Mononuclear cell (primary cell): ENCODE data around the gene ITPR3. TPM values are rescaled to one million over a fixed set of nuclear protein-coding genes. Genes with fewer than 3 reads are reported as not detected.
"Not testable (repeated sequence)": the region's sequence is repeated elsewhere in the genome, so short reads cannot be mapped to it uniquely, and the experiment has no call there.

Experiments
- H3K27me3 ChIP-seq: 2 replicates; pipeline ENCODE4 v1.6.0; 2011; ENCODE audit warnings: low read length, control low read depth; ENCODE audit not compliant: insufficient read depth
- H3K4me1 ChIP-seq: 2 replicates; pipeline ENCODE4 v1.5.1; 2011; ENCODE audit warnings: mild to moderate bottlenecking, low read length, control low read depth; ENCODE audit not compliant: insufficient read depth
- H3K4me3 ChIP-seq: 2 replicates; pipeline ENCODE4 v1.5.1; 2011; ENCODE audit warnings: mild to moderate bottlenecking, low read length, moderate library complexity
- H3K9me3 ChIP-seq: 2 replicates; pipeline ENCODE4 v1.5.1; 2011; ENCODE audit warnings: low read depth, mild to moderate bottlenecking, control low read depth, low read length
- total RNA-seq: library from RNA; depleted of rRNA; stranded (reverse); fragments of >200 nt; gene quantifications from one replicate; pipeline ENCODE4 v1.2.3, GENCODE V29; 2012

ITPR3 gene
- total RNA-seq, 1 donor, result 13.6 TPM

- Histone ChIP-seq H3K4me1 (peaks cover 22% of the 10 kb centered on the region), H3K4me3 (no peak overlapping the region), H3K9me3 (no peaks in the 10 kb centered on the region), H3K27me3 (peaks cover 2% of the 10 kb centered on the region)
Measured at GRCh38 chr6:33616913-33617312, 4.2 kb upstream of the ITPR3 start.

- Histone ChIP-seq H3K9me3 (no peaks in the 10 kb centered on the region), H3K4me1 (peaks cover 34% of the 10 kb centered on the region), H3K4me3 (no peak overlapping the region), H3K27me3 (peaks cover 6% of the 10 kb centered on the region)
Measured at GRCh38 chr6:33619166-33619840, 1.8 kb upstream of the ITPR3 start.

- Histone ChIP-seq H3K27me3 (peaks cover 6% of the 10 kb centered on the region), H3K9me3 (no peaks in the 10 kb centered on the region), H3K4me3 (peak overlapping the region; percentile 65), H3K4me1 (peaks cover 34% of the 10 kb centered on the region)
Measured at GRCh38 chr6:33620158-33620855, 815 bp upstream of the ITPR3 start.

- Histone ChIP-seq H3K4me1 (peaks cover 34% of the 10 kb centered on the region), H3K27me3 (peaks cover 6% of the 10 kb centered on the region), H3K9me3 (no peaks in the 10 kb centered on the region), H3K4me3 (peak overlapping the region; percentile 65)
Measured at GRCh38 chr6:33621711-33622388, 728 bp downstream of the ITPR3 start.

GRCh38 chr6:33622456-33623431 is 1.6 kb downstream of the ITPR3 start:
- Histone ChIP-seq H3K9me3 (no peaks in the 10 kb centered on the region), H3K4me3 (no peak overlapping the region), H3K4me1 (peaks cover 34% of the 10 kb centered on the region), H3K27me3 (peaks cover 6% of the 10 kb centered on the region)

GRCh38 chr6:33623895-33624381 is 2.8 kb downstream of the ITPR3 start:
- peaks cover 40% of the 10 kb centered on the region for H3K4me1 ChIP-seq
- peaks cover 6% of the 10 kb centered on the region for H3K27me3 ChIP-seq
- H3K9me3 ChIP-seq, result no peaks in the 10 kb centered on the region
- no peak overlapping the region for H3K4me3 ChIP-seq

GRCh38 chr6:33624856-33625255 is 3.7 kb downstream of the ITPR3 start:
- Histone ChIP-seq H3K27me3 (peaks cover 6% of the 10 kb centered on the region), H3K9me3 (no peaks in the 10 kb centered on the region), H3K4me1 (peaks cover 31% of the 10 kb centered on the region), H3K4me3 (no peak overlapping the region)

- H3K27me3 ChIP-seq, result no peaks in the 10 kb centered on the region
- no peak overlapping the region for H3K4me3 ChIP-seq
- no peaks in the 10 kb centered on the region for H3K9me3 ChIP-seq
- peaks cover 16% of the 10 kb centered on the region for H3K4me1 ChIP-seq
Measured at GRCh38 chr6:33627876-33628275, 6.8 kb downstream of the ITPR3 start.

GRCh38 chr6:33628401-33628964 is 7.4 kb downstream of the ITPR3 start:
- H3K9me3 ChIP-seq, result no peaks in the 10 kb centered on the region
- peaks cover 18% of the 10 kb centered on the region for H3K4me1 ChIP-seq
- no peaks in the 10 kb centered on the region for H3K27me3 ChIP-seq
- H3K4me3 ChIP-seq, result no peak overlapping the region

GRCh38 chr6:33630014-33630413 is 8.9 kb downstream of the ITPR3 start:
- H3K4me3 ChIP-seq, result no peak overlapping the region
- peaks cover 8% of the 10 kb centered on the region for H3K27me3 ChIP-seq

GRCh38 chr6:33631521-33631920 is 10.4 kb downstream of the ITPR3 start:
- not testable (repeated sequence) for H3K9me3 ChIP-seq, H3K4me3 ChIP-seq, H3K27me3 ChIP-seq
- H3K4me1 ChIP-seq, result peaks cover 32% of the 10 kb centered on the region

More at GRCh38 chr6:33630014-33630413, 8.9 kb downstream of the ITPR3 start:
- peaks cover 32% of the 10 kb centered on the region for H3K4me1 ChIP-seq
- H3K9me3 ChIP-seq, result no peaks in the 10 kb centered on the region

GRCh38 chr6:33631971-33632557 is 10.9 kb downstream of the ITPR3 start:
- H3K4me1 ChIP-seq, result peaks cover 32% of the 10 kb centered on the region

GRCh38 chr6:33632558-33633039 is 11.5 kb downstream of the ITPR3 start:
- peaks cover 8% of the 10 kb centered on the region for H3K27me3 ChIP-seq
- no peaks in the 10 kb centered on the region for H3K9me3 ChIP-seq
- no peak overlapping the region for H3K4me3 ChIP-seq
- H3K4me1 ChIP-seq, result peaks cover 32% of the 10 kb centered on the region

More at GRCh38 chr6:33631971-33632557, 10.9 kb downstream of the ITPR3 start:
- Histone ChIP-seq H3K27me3 (peaks cover 8% of the 10 kb centered on the region), H3K4me3 (no peak overlapping the region), H3K9me3 (no peaks in the 10 kb centered on the region)

- Histone ChIP-seq H3K4me1 (peaks cover 32% of the 10 kb centered on the region), H3K9me3 (no peaks in the 10 kb centered on the region), H3K4me3 (no peak overlapping the region), H3K27me3 (peaks cover 8% of the 10 kb centered on the region)
Measured at GRCh38 chr6:33633084-33633461, 12.0 kb downstream of the ITPR3 start.
